ENCODE measurements around the gene ZNF683. TPM values are rescaled to one million over a fixed set of nuclear protein-coding genes. Genes with fewer than 3 reads are reported as not detected.
A peak's percentile ranks its signal among the peaks of the same experiment; 100 is the strongest.

ZNF683 gene
- total and polyA plus RNA-seq, 10 of the 15 experiments (the other 5 are each of a cell fraction or from before 2014, with no cell fraction given) = not detected

GRCh38 chr1:26378088-26378878 lies 5.7 kb upstream of the ZNF683 start:
- intact Hi-C loops (cut with micrococcal nuclease; ENCODE audit: unreplicated experiment) (no loop called here), in situ Hi-C loops (cut with MboI) (no loop called here)
- peak; percentile 73 for DNase-seq (ENCODE audit: low read depth, low spot score)
- ChIA-PET RAD21 (ENCODE audit: unreplicated experiment) (interaction anchor here (0.6 to 2.3 kb wide), 10 partner anchors 13 to 208 kb away, joined by 3 to 24 read pairs (median 4); partner anchors contain the start of genes CD52, SH3BGRL3 and ZNF593), SMC1A (ENCODE audit: uncharacterized antibody, unreplicated experiment) (interaction anchor here (0.6 to 2.2 kb wide), 14 partner anchors 8 to 252 kb away, joined by 3 to 13 read pairs (median 4); partner anchors contain the start of gene CEP85), CTCF (interaction anchor here (0.7 to 5.4 kb wide), 17 partner anchors 10 to 411 kb away, joined by 3 to 31 read pairs (median 6); partner anchors contain the start of gene CD52), POLR2A (interaction anchor here (0.7 to 2.1 kb wide), 6 partner anchors 8 to 99 kb away, joined by 3 to 7 read pairs (median 5); partner anchors contain the start of gene SH3BGRL3)
- peak overlapping the region; percentile 74 for H2AFZ ChIP-seq (ENCODE audit: control insufficient read depth, low read depth, low read length)
- no peaks in the 10 kb centered on the region for H3K79me2 ChIP-seq (ENCODE audit: control insufficient read depth, insufficient read depth, low read length)
- H3K4me2 ChIP-seq (ENCODE audit: control insufficient read depth, insufficient read depth) = peak overlapping the region; percentile 82; the same call in 1 of the 2 replicates
- peak overlapping the region; percentile 19; the same call in 1 of the 2 replicates for H3K4me3 ChIP-seq
- H4K20me1 ChIP-seq (ENCODE audit: control insufficient read depth, insufficient read depth) = no peaks in the 10 kb centered on the region
- no peaks in the 10 kb centered on the region for H3K9me3 ChIP-seq (replicated peaks; ENCODE audit: control insufficient read depth, insufficient read depth, low read length)
- H3K4me1 ChIP-seq (ENCODE audit: control insufficient read depth, insufficient read depth, low read length) = peaks cover 22% of the 10 kb centered on the region
- WGBS (ENCODE audit: insufficient coverage, insufficient replicate concordance, low lambda C conversion rate, missing lambda C conversion rate) = 6% methylated on average over 5 of the region's 5 CpGs
- no peaks in the 10 kb centered on the region for H3K36me3 ChIP-seq (ENCODE audit: control insufficient read depth in 2 of 2, insufficient read depth in 2 of 2, low read length in 1 of 2)
- BruUV-seq (replicated peaks) = no TSS peak
- no peaks in the 10 kb centered on the region for H3K27me3 ChIP-seq (replicated peaks in 1 of 2; ENCODE audit: control insufficient read depth in 2 of 2, insufficient read depth in 2 of 2, low read length in 1 of 2)
- H3K27ac ChIP-seq (ENCODE audit: control insufficient read depth, insufficient read depth) = peak overlapping the region; percentile 38
- no peak overlapping the region for H3K9ac ChIP-seq (ENCODE audit: control insufficient read depth, insufficient read depth, low read length)
- FAIRE-seq = peak; percentile 97
- peak; percentile 97 for ATAC-seq
- TF ChIP-seq HDAC6 (IDR thresholded peaks at IDR 0.05; ENCODE audit: unreplicated experiment) = no peak
- peak; percentile 94 for TF ChIP-seq PKNOX1 (IDR thresholded peaks at IDR 0.05)
- peak; percentile 89 for TF ChIP-seq SPI1 (IDR thresholded peaks at IDR 0.05; ENCODE audit: borderline replicate concordance, insufficient read depth, low read depth, low read length)
- TF ChIP-seq NRF1 (conservative IDR thresholded peaks at IDR 0.05; ENCODE audit: low read depth, low read length) = no peak
- no peak for TF ChIP-seq BRCA1 (IDR thresholded peaks at IDR 0.05; ENCODE audit: low read depth, low read length)
- TF ChIP-seq, protein P1, sequence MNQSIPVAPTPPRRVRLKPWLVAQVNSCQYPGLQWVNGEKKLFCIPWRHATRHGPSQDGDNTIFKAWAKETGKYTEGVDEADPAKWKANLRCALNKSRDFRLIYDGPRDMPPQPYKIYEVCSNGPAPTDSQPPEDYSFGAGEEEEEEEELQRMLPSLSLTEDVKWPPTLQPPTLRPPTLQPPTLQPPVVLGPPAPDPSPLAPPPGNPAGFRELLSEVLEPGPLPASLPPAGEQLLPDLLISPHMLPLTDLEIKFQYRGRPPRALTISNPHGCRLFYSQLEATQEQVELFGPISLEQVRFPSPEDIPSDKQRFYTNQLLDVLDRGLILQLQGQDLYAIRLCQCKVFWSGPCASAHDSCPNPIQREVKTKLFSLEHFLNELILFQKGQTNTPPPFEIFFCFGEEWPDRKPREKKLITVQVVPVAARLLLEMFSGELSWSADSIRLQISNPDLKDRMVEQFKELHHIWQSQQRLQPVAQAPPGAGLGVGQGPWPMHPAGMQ (IDR thresholded peaks at IDR 0.05; ENCODE audit: borderline replicate concordance) = no peak
- TF ChIP-seq FOXM1 (IDR thresholded peaks at IDR 0.05; ENCODE audit: low read depth, low read length) = no peak
- TF ChIP-seq ZZZ3 (IDR thresholded peaks at IDR 0.05; ENCODE audit: control insufficient read depth, insufficient read length, low read depth) = no peak
- peak; percentile 48 for TF ChIP-seq BCL11A (IDR thresholded peaks at IDR 0.05; ENCODE audit: low read depth, low read length)
- no peak for TF ChIP-seq CEBPZ (IDR thresholded peaks at IDR 0.05; ENCODE audit: low read depth, low read length)
- peak; percentile 72; the same call in 1 of the 2 replicates for TF ChIP-seq GATAD2B (conservative IDR thresholded peaks at IDR 0.05; ENCODE audit: low read depth)
- TF ChIP-seq SMAD1 (IDR thresholded peaks at IDR 0.05; ENCODE audit: low read depth, partially characterized antibody) = no peak
- 0 out of 4 replicates have a peak, but pooled peaks of 1 of the 2 experiments have one; percentile 17 for TF ChIP-seq SRF (IDR thresholded peaks at IDR 0.05; ENCODE audit: low read depth in 2 of 2, low read length in 2 of 2)
